ENCODE measurements around the gene RBM20.

- TF ChIP-seq CTCF (optimal IDR thresholded peaks at IDR 0.05 in 1 of 3, IDR thresholded peaks at IDR 0.05 in 1 of 3, conservative IDR thresholded peaks at IDR 0.05 in 1 of 3; ENCODE audit: extremely low read depth in 1 of 3, insufficient read depth in 2 of 3, low read length in 3 of 3) (no peak), EZH2 (IDR thresholded peaks at IDR 0.05; ENCODE audit: low read length) (no peak)
These were observed 38.2 kb downstream of the RBM20 start for GRCh38 chr10:110682348-110682747.

Measured in keratinocyte (primary cell).